HG03159 (cell line): Measurements from ENCODE around the gene PADI2.

Experiments
- ATAC-seq: cut with Tn5 transposase; IDR thresholded peaks from one replicate; pipeline ENCODE4 v1.9.1; 2021; ENCODE audit warnings: mild to moderate bottlenecking, moderate library complexity; ENCODE audit not compliant: unreplicated experiment

The PADI2 gene

DNA sequence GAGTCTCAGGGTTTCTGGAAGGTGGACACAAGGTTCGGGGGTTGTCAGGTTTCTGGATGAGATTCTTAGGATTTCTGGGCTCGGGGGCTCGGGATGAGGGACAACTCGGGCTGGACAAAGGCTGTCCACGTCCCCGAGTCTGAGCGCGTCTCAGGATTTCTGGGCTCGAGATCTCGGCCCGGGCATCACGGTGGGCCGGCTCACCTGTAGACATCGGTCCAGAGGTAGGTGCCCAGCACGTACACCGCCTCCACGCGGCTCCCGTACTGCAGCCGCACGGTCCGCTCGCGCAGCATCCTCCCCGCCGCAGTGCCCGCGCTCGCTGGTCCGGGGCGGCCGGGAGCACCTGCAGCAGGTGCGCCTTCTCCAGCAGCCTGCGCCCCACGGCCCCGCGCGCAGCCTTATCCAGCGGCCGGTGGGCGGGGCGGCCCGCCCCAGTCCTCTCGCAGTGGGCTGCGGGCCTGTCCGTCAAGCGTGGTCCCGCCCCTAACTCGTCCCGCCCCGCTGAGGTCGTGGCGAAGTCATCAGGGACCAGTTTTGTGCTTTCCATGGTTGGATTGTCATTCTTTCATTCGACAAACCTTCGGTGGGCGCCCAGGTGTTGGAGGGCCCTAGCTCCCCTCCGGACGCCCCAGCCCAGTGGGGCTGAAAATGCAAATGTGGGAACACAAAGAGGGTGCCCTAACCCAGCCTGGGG lies at the start of gene PADI2:
TSS of gene PADI2 (minus strand) at position 376 of the 697 bp plus-strand sequence. CDS start at position 296, 80 bp downstream.
- ATAC-seq: no peak

DNA sequence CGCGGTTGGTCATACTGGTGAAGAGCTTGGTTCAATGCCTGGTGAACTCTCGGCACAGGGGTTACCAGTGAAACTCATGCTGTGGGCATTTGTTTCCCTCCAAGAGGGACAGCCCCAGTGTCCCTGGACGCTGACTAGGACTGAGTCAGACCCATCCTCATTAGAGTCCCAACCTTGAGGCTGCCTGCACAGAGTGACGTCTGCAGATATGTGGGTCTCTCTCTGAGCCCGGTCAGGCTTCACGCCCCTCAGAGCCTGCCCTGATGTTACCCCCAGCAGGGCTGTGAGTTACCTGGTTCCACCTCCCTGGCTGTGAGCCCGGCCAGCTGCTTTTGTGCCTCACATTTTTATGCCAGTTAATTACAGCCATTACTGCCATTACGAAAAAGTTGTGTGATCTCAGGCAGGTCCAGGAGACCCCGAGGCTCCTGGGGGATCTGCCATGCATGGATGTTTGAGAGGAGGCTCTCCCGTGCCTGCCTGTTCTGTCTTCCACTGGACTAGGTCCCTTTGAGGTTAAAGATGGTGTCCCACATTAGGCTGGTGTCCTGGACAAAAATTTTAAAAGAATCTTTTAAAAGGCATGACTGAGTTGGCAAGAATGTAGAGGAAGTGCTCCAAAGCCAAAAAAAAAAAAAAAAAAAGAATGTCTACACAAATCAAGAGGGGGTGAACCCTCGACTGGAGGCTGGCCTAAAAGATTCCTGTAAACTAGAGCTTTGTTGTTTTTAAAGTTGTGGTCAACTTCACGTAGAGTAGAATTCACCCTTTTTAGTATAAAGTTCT lies 49.0 kb upstream of the PADI2 start:
- no peak for ATAC-seq

DNA sequence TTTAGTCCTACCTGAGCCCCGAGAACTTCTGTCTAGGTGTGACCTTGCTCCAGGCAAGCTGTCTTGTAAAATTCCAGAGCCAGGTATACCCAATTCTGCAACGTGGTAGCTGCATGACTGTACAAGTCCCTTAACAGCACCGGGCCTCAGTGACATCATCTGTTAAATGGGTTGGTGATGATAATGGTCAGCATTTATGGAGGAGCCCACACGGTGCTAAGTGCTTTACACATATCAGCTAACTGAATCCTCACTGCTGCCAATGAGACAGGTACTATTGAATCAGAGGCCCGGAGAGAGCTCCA lies 48.5 kb upstream of the PADI2 start:
- no peak for ATAC-seq

DNA sequence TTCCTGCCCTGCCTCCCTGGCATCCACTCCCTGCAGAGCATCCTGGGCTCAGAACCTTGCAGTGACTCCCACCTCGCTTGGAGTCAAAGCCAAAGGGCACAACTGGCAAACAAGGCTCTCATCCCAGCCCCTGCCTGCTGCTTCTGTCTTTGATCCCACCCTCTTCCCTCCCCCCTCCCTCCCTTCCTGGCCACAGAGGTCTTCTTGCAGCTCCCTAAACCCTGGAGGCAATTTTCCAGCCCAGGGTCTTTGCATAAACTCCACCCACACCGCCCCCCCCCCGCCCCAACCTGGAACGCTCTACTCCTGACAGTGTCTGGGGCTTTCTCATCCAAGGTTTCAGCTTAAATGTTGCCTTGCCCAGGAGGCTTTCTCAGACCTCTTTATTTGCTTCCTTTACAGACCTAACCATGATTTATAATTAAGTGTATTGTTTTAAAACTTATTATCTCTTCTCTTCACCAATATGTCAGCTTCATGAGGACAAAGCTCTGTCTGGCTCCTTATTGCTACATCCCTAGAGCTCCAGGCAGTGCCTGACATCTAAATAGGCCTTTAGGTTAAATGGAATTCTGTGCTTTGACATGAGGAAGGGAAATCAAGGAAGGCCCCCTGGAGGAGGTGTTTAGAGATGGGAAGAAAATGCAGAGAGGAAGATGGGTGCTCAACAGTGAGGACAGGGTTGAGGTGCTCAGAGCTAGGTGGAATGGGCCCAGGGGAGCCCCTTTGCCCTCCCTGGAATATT lies 48.0 kb upstream of the PADI2 start:
- ATAC-seq: no peak

DNA sequence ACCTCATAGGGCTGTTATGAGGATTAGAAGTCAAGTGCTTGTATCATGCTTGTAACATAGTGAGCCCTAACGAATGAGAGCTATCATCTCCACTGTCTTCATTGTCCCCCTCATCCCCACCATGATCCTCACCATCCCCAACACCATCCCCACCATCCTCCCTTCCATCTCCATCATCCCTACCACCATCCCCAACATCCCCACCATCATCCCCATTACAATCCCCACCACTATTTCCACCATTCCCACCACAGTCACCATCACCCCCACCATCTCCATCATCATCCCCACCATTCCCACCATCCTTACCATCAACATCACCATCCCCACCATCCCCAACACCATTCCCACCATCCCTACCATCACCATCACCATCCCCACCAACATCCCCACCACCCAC lies 46.6 kb upstream of the PADI2 start:
- no peak for ATAC-seq

DNA sequence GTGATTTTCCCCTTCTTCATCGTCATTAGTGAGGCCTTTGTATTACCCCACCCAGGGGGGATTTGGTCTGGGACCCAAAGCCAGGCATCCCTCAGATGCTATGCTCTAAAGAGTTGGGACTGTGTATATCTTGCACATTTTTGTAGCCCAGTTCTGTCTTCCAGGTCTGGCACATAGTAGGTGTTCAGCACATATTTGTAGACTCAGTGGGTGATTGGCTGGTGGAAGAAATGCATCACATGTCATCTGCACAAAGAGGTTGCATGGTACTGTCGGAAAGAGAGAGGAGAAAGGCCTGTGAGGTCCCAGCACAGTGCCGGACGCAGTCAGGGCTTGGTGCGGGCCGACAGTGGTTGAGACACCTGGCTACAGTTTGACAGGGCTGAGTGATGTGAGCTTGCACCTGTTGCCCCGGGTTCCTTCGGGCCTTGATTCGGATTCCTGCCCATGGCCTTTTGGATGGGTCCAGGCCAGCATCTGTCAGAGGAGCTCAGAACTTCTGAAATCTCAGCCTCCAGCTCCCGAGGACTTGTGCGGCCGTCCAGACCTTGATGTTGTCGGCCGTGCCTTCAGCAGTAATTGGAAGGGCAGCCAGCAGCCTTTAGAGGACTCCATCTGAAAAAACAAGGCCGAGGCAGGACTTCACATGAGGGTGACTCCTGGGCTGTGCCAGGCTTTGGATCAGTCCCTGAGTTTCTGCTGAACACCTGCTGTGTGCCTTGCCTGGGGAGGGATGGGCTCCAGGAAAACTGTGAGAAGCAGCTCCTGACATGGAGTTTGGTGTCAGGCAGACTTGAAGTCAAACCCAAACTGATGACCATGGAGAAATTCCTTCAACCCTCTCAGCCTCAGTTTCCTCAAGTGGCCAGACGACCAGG lies 44.8 kb upstream of the PADI2 start:
- ATAC-seq: no peak

DNA sequence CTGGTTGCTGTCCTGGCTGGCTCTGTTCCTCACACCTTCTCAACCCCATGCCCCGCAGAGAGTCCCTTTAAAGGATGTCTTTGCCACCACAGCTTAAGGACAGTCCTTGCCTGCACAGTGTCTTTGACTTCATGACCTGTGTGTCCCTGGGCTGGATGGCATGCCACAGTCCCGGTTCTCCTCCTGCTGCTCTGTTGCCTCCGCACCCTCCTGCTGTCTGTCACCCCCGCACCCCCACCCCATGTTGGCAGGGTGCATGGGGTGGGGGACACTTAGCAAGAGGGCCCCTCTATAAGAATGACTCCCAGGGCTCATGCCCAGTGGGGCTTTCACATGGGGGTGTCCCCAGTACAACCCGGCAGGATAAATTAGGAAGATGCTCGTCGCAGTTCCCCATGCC lies 44.1 kb upstream of the PADI2 start:
- ATAC-seq: no peak

DNA sequence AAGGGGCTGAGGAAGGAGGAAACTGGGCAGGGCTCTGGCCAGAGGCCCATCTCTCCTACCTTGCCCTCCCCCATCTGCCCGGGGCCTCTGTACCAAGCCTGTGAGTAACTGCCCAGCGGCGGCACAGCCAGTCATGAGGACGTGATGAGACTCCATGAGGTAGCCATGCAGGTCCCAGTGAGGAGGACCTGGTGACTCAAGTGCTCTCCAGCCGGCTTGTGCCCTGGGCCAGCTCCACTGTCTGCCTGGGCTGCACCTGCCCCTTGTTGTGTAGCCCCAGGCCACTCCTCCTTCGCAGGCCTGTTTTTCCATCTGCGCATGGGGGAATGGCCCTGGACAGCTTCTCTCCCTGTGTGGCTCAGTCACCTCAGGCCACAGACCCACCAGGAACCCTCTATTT lies 43.7 kb upstream of the PADI2 start:
- no peak for ATAC-seq

DNA sequence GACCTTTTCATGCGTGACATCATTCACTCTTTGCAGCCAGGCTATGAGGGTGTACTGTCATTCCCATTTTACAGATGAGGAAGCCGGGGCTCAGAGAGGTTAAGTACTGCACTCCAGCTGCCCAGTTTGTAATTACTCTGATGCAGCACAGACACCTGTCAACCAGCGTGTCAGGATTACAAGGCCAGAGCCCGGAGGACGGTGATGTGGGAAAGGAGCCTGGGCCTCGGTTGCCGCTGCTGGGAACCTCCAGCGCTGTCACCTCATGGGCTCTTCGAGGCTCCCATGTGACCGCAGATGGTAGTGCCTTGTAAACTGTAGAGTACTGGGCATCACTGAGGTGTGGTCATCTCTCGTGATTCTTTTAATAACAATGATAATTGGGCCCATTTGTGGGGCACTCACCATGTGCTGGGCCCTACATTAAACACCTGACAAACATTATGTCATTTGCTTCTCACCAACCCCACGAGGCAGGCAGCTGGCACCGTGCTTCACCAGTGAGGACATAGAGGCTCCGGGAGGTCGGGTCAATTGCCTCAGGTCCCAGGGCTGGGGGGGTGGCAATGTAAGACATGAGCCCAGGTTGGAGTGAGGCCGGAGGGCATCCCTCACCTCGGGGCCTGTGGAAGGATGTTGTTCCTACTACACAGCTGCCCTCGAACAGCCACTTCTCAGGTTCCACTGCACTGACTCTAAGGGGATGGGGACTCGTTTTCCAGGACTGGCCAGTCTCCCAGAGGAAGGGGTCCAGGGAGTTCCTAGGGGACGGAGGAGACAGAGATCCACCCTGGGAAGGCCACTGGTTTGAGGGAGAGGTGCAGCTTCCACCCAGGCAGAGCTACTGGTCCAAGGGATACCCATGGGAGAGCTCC lies 42.9 kb upstream of the PADI2 start:
- ATAC-seq: no peak

DNA sequence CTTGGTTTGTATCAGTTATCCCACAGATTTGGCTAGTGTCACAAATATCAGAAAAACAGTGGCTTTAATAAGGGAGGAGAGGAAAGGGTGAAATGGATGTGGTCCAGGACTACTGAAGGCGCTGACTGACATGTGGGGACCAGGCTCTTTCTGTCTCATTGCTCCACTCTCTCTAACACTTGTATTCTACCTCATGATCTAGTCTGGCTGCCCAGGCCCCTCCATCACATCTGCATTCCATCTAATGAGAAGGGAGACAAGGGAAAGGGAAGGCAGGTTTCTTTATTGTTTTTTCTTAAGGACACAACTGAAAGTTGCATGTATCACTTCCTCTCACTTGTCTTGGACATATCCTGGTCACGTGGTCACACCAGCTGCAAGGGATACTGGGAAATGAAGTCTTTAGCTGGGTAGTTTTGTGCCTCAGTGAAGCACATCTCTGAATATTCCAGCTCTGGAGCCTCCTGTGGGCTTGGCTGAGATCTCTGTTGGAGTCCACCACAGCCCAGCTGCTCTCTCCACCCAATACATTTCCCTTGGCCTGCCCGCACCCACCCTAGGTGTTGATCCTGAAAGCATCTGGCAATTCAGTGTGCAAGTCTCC lies 42.0 kb upstream of the PADI2 start:
- no peak for ATAC-seq

DNA sequence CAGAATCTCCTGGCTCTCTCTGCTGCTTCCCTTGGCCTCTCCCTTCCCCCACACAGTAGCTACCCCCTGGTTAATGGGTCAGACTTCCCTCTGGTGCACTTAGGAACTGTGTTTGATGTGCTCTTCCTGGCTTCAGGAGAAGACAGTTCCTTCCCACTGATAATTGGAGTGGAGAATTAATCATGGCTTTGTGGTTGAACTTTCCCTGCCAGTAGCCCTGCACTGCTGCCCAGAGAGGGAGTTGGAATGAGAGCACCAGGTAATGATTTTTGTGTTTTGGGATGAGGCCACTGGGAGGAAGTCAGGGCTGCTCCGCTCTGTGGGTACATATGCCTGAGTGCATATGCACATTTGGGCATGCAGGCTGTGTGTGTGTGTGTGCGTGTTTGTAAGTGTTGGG lies 39.7 kb upstream of the PADI2 start:
- ATAC-seq: no peak

DNA sequence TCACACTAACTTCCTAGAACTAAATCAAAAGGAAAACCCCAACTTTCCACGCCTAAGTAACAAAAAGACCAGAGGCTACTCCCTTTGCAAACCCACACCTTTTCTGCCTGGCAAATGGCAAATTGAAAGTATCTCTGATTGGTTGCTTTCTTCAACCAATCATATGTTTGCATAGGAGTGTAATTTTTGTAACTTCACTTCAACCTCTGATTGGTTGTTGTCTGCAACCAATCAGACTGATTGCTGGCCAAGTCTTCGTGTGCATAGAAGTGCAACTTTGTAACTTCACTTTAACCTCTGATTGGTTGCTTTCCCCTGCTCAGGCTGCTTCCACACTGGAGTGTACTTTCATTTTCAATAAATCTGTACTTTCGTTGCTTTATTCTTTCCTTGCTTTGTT lies 36.9 kb upstream of the PADI2 start:
- ATAC-seq: no peak

DNA sequence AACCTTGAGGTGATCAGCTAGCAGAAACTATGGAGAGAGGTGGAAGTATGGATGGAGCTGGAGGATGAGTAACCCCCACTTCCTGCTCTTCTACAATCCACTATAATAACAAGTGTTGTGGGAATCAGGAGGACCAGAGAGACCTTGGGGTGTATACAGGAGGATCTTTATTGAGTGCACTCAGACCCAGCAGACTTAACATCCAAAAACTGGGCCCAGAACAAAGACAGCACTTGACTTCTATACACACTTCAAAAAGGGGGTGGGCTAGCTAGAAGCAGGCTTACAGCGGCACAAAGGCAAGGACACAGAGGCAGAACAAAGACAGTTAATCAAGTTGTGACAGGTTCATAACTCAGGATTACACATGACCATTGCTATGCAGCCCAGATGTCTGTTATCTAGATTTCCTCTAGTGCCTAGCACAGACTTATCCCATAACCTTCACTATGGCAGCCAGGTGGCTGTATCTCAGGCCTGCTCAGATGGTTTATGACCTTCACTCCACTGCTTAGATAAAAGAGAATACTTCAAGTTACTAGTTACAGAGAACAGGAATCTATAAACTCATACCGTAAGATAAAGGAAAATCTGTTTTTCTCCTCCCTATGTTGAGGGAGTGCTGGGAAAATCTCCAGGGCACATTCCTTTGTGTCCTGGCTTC lies 36.1 kb upstream of the PADI2 start:
- no peak for ATAC-seq

DNA sequence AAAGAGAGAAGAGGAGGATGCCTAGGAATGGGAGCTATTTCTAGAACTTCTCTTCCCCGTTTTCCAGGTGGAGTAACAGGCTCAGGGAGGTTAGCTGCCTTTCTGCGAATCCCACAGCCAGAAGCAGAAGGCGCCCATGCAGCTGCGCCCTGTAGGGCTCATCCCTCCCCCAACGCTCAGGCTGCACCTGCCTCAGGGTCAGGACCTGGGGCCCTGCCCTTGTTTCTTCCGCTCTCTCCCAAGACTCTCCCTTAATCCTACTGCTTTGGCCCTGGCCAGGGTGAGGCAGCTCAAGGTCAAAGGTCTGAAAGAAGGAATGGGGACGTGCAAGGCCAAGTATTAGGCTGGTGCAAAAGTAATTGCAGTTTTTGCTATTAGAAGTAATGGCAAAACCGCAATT lies 30.5 kb upstream of the PADI2 start:
- ATAC-seq: no peak

DNA sequence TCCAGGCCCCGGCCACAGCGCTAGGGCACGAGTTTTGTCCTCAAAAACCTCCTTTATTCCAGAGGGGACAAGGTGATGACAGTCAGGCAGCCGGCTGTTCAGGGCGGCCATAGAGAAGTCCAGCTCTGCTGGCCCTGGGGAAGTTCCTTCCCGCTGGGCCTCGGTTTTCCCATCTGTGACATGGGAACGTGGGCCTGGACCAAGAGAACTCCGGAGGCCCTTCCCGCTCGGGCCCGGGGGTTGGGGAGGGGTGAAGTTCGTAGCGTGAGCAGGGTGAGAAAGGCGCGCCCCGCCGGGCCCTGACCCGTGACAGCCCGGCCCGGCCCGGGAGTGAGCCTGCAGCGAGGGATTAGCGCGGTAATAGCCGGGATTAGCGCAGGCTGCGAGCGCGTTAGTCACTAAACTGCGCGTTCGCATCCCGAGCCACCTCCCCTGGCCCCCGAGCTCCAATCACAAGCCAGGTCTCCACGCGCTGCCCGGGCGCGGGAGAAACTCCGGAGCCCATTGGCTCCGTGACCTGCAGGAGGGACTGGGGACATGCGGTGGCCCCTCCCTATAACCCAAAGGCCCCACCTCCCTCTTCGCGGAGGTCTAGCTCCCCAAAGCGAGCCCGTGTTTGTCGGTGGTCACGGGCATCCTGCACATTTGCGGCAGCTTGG lies 29.8 kb upstream of the PADI2 start:
- no peak for ATAC-seq

DNA sequence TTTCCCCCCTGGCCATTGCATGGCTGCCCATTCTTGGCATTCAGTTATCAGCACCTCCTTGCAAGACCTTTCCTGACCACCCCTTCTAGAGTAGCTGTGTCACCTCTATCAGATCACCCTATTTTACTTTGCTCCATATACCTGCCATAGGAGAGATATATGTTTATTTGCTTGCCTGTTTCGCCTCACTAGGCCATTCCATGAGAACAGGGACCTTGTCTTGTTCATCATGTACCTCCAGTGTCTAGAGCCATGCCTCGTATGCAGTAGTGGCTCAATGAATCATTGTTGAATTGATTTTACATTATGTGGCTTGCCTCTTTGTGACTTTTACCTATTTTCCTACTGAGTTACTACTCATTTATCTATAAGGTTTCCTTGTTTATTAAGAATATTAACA lies 26.4 kb upstream of the PADI2 start:
- no peak for ATAC-seq

DNA sequence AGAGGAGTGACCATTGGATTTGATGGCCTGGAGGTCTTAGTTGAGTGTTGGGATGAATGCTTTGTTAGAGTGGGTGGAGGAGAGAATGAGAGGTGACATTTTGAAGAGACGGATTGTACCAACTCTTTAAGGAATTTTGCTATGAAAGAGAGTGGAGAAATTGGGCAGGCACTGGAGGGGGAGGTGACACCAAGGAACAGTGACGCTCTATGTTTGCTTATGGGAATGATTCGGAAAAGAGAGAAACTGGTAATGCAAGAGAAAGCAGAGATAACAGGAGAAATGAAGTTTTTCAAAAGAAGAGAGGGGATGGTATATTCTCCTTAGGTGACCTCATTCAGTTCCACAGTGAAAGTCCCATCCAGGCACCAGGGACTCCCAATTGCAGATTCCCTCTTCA lies 24.5 kb upstream of the PADI2 start:
- ATAC-seq: no peak

DNA sequence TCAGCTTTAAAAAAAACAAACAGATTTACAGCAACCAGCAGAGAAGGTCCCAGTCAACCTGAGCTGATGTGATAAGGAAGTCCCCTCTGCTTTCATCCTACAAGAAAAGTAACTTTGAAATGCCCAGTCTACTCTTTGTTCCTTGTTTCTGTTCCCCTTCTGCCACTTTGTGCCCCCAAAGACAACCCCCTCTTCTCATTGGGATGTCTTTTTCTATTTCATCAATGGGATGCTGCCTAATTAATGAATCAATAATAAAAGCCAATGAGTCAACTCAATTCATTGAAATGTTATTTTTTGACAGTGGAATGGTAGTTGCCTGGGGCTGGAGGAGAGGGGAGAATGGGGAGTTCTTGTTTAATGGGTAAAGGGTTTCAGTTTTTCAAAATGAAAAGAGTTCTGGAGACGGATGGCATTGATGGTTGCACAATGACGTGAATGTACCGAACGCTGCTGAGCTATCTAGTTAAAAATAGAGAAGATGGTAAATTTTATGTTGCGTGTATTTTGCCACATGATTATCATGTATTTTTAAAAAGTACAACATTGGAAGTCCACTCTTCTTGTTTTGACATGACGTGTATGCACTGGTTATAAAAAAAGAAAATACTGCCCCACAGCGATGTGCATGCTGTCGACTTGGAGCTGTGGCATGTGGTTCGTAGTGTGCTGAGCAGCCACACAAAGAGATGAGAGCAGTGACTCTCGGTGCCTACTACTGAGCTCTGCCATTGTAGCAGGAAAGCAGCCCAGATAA lies 22.4 kb upstream of the PADI2 start:
- ATAC-seq: no peak
